CD4-positive, alpha-beta T cell treated with Interleukin-4 for 1 hour (primary cell): ENCODE results near the gene SOWAHA.
"Not testable (repeated sequence)": the region's sequence is repeated elsewhere in the genome, so short reads cannot be mapped to it uniquely, and the experiment has no call there.

Source experiments
- DNase-seq, 2 donors: peaks; one replicate each; pipeline ENCODE4 v3.0.0-alpha.2; 2020 to 2022

The SOWAHA gene

DNA sequence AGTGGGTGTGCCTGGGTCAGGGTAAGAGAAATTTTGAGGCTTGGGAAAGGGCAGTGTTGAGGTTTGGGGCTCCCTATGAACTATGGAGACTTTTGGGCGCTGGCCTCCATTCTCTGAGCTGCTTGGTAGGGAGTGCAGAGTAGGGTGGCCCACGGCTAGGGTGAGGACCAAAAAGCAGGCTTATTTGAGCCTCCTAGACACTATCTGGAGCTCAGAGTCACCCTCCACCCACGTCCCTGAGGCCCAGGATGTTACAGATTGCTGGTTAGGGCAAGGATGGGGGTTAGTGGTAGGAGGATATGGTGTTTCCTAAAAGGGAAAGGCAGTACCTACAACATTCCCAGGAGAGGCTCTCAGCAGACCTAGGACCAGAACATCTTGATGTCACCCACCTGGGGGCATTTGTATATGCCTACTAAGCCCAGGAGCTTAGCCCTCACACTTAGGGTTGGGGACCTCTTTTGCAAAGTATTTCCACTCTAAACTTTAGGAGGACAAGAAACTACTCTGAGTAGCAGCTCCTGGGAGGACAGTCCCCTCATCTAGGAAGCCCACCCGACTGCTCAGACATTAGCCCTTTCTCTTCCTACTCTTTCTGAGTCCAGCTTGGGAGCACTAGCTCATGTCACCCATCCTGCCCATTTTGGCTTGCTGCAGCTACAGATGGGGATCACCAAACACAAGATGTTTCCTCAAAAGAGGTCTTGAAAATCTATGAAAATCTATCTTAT is 15.0 kb downstream of the SOWAHA start:
- no peak for DNase-seq

DNA sequence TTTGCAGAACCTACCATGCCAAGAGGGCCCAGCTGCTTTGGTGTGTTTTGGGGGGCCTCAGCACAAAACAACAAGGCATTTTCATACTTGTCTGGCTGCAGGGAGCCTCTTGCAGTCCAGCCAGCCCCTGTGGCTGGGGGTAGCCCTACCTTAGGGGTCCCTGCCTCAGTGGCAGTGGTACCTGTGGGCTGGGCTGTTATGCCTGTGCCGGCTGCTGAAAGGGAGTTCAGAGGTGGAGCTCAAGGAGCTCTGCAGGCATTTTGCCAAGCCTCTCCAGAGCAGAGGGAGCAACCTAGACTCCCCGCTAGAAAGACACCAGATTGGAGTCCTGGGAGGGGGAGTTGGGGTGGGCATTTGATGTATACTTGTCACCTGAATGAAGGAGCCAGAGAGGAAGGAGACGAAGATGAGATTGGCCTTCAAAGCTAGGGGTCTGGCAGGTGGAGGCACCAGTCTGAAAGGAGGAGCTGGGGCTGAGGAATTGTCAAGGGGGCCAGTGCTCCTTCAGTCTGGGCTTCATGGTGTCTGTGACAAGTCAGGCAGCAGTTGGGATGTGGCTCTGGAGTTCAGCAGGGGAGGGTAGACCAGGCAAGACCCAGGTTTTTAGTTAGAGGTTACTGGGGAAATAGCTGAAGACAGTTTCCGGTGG is 15.9 kb downstream of the SOWAHA start:
- no peak for DNase-seq

DNA sequence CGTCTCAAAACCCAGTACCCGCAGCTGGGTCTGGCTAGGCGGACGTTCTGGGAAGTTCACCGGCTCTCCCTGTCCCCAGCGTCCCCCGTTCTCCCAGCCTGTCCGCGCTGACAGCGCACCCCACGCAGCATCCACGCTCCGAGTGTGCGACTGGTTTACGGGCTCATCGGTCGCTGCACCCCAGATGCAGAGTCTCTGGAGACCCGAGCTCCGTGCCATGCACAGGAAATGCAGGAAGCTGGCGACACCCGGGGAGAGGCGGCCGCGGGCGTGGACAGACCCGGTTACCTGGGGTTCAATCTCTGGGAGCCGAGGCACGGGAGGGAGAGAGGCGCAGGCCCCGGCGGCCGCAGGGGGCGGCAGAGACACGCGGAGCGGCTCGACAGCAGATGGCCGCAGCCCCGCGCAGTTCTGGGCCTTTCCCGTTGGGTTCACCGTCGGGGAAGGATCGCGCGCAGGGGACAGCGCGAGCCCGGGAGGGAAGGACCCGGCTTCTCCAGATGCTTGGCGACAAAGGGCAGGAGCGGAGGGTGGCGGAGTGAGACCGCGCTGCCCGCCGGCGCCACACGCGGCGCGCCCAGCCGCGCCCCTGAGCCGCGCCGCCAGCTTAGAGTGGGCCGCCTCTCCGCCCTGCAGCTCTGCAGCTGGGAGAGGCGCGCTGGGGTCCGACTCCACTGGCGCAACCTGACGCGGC is 16.8 kb downstream of the SOWAHA start:
- peak; percentile 68 to 69 for DNase-seq

- DNase-seq, result no peak
These were observed 17.5 kb downstream of the SOWAHA start, which contains the start of gene SHROOM1 for GRCh38 chr5:132830436-132831094. Gene SHROOM1 (minus strand): TSS chr5:132830647. CDS start chr5:132826140, 4,507 bp downstream.

DNA sequence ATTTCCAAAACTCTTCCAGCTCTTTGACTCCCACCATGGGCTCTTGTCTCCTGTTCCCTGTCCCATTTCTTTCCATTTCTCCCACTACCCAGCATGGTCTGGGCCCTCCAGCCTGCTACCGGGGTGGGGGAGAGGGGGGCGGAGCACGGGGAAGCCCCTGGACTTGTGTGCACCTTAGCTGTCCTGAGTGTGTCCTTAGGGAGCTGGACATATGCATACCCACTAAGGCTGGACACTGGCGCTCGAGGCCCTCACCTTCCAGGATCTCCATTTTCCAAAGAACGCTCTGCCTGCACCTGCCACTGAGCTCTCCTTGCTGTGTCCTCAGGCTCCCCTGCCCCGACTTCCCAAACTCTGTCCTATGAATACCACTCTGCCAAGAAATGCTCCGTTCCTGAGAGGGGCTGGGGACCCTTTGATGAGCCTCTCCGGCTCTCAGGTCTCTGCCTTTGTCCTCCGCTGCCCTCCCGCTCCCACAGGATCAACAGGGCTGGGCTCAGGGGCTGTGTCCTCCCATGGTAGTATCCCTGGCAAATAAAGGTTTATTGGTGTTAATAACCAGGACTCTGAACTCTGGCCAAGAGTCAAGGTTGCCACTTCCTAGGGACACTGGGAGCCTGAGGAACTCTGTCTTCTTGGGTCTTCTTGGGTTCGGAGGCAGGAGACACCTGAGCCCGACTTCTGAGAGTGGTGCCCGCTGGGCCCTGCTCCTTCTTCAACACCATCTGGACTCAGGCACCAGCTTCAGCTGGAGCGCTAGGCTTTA is 18.2 kb downstream of the SOWAHA start:
- no peak for DNase-seq

GRCh38 chr5:132832612-132833011 is 19.5 kb downstream of the SOWAHA start:
- no peak for DNase-seq

DNA sequence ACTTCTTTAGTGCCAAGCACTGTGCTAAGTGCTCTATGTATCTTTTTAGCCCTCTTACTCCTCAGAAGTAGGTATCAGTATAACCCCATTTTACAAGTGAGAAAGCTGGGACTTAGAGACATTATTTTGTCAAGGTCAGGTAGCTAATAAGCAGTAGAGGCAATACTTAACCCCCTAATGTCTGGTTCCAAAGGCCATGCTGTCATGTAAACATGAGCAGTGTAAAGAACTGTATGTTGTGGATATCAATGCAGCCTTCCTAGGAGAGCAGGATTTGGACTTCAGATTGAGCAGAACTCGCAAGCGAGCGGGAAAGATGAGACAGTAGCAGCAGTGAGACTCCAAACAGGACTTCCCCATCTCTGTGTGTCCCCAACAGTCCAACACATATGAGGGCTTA is 21.0 kb downstream of the SOWAHA start:
- no peak for DNase-seq

GRCh38 chr5:132836852-132837251 is 23.8 kb downstream of the SOWAHA start:
- DNase-seq, result no peak

GRCh38 chr5:132837868-132838267 is 24.8 kb downstream of the SOWAHA start:
- no peak for DNase-seq

- DNase-seq, result no peak
These were observed 25.6 kb downstream of the SOWAHA start for GRCh38 chr5:132838516-132839282.

- DNase-seq, result no peak
These were observed 26.6 kb downstream of the SOWAHA start for GRCh38 chr5:132839426-132840301.

DNA sequence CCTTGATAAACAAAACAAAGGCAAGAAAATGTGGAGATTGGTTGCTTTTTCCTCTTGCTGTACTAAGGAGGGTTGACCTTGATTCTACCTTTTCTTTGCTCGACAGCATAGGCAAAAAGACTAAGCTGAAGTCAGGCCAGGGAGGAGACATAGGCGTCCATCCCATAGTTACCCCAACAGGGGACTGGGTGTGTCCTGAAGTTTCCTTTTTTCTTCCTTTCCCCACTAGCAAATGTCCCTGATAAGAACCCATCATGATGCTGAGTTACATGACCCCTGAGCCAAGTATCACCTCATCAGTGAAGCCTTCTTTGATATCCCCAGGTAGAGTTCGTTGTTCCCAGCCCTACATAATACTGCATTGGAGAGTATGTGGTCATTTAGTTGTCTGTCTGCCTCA is 27.2 kb downstream of the SOWAHA start:
- DNase-seq, result no peak

- DNase-seq, result no peak
These were observed 27.8 kb downstream of the SOWAHA start for GRCh38 chr5:132840896-132841295.

DNA sequence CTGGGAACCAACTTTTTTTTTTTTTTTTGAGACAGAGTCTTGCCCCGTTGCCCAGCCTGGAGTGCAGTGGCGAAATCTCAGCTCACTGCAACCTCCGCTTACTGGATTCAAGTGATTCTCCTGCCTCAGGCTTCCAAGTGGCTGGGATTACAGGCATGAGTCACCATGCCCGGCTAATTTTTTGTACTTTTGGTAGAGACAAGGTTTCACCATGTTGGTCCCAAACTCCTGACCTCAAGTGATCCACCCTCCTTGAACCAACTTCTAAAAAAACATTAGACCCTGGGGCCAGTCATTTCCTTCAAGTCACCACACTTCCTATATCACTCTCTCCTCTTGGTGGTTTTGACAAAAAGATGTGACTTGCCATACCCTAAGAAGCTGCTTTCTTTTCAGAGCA is 28.2 kb downstream of the SOWAHA start:
- DNase-seq, result peak in 1 of 2 donors; percentile 21

DNA sequence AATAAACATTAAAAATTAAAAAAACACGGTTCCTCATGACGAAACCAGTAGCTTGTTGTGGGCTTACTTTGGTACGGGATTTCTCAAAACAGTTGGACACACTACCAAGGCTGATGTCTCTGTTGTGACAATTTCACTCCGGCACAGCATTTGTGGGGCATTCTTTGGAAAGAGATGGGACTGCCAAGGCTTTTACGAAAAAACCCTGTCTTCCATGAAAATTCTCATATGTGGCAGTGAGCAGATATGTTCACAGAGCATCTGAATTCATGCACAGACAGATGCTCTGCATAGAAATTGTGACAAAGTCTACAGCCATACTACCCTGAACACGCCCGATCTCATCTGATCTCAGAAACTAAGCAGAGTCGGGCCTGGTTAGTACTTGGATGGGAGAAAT is 35.2 kb downstream of the SOWAHA start:
- DNase-seq, result no peak

DNA sequence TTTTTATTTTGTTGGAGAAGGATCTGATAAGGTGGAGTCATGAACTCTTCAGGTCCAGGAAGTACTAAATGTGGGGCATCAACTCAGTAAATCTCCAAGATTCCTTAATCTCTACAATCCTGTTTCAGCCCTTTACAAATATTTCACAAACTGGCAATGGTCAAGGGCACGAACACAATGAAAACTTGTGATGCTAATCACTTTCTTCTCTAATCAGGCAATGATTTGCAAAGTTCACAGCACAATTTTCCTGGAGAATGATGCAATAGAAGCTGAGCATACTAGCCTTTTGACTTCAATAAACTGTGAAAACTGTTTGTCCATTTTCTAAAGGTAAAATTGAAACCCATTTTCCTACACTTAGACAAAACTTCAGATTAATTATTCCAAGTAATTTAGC is 36.2 kb downstream of the SOWAHA start:
- no peak for DNase-seq

DNA sequence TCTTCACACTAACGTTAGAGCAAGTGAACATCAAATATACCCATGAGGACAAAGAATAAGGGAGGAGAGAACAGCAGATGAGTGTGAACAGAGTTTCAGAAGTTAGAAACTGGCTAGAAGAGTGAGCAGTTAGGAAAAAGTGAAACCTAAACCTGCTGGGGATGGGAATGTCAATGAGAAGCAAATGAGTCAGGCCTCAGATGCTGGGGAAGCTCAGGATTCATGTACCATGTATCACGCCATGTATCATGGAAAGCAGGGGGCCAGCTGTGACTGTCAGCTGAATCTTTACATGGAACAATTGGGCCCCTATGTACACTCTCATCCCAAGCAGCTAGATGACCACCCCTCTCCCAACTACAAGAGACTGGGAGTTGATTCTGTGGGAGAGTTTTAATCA is 37.0 kb downstream of the SOWAHA start:
- DNase-seq, result no peak

- DNase-seq, result no peak
These were observed 40.2 kb downstream of the SOWAHA start for GRCh38 chr5:132853323-132853722.

DNA sequence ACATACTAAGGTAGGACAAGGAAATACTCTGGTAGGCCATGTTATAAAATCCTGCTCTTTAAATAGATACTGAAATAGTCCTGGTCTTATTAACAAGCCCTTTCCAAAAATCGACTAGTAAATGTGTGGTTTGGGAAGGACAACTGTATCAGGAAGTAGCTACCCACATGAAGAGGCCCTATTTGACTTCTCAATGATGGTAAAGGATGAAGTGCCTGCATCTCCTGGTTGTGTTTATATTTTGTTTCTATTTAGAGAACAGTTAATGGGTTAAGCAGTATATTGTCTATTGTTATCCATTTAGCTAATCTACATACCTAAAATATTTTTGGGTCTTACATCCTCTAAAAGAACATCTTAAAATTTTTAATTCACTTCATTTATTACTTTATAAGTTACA is 40.7 kb downstream of the SOWAHA start:
- no peak for DNase-seq

GRCh38 chr5:132854301-132854700 is 41.2 kb downstream of the SOWAHA start:
- no peak for DNase-seq

- DNase-seq, result not testable (repeated sequence)
These were observed 41.9 kb downstream of the SOWAHA start for GRCh38 chr5:132854992-132855391.
